Fibroblast of skin of abdomen (primary cell): Measurements from ENCODE around the gene PRKG1.
A peak's percentile ranks its signal among the peaks of the same experiment; 100 is the strongest.

Experiments
- DNase-seq: peaks from one replicate; pipeline ENCODE4 v3.0.0-alpha.2; 2013

The PRKG1 gene

GRCh38 chr10:51956822-51957221 lies 882.5 kb downstream of the PRKG1 start:
- no peak for DNase-seq

GRCh38 chr10:51960494-51960895 lies 886.2 kb downstream of the PRKG1 start:
- peak; percentile 76 for DNase-seq

- DNase-seq = no peak
These were observed 887.1 kb downstream of the PRKG1 start for GRCh38 chr10:51961401-51961800.

GRCh38 chr10:51964630-51965029 lies 890.3 kb downstream of the PRKG1 start:
- DNase-seq = no peak

- no peak for DNase-seq
These were observed 891.2 kb downstream of the PRKG1 start for GRCh38 chr10:51965451-51965850.

- DNase-seq = no peak
These were observed 898.6 kb downstream of the PRKG1 start for GRCh38 chr10:51972733-51973346.

GRCh38 chr10:51980752-51981151 lies 906.5 kb downstream of the PRKG1 start:
- DNase-seq = no peak

GRCh38 chr10:51981731-51982130 lies 907.4 kb downstream of the PRKG1 start:
- DNase-seq = no peak

- DNase-seq = no peak
These were observed 909.2 kb downstream of the PRKG1 start for GRCh38 chr10:51983481-51983880.

GRCh38 chr10:51985336-51985735 lies 911.0 kb downstream of the PRKG1 start:
- DNase-seq = no peak

- no peak for DNase-seq
These were observed 912.2 kb downstream of the PRKG1 start for GRCh38 chr10:51986516-51986915.

- no peak for DNase-seq
These were observed 919.2 kb downstream of the PRKG1 start for GRCh38 chr10:51993475-51993874.

- DNase-seq = peak; percentile 4
These were observed 924.8 kb downstream of the PRKG1 start for GRCh38 chr10:51999096-51999495.

GRCh38 chr10:52004342-52004949 lies 930.2 kb downstream of the PRKG1 start:
- peak; percentile 57 for DNase-seq

- DNase-seq = no peak
These were observed 932.8 kb downstream of the PRKG1 start for GRCh38 chr10:52007091-52007490.

GRCh38 chr10:52011118-52011517 lies 936.8 kb downstream of the PRKG1 start:
- DNase-seq = peak; percentile 67

GRCh38 chr10:52019077-52019555 lies 944.8 kb downstream of the PRKG1 start:
- DNase-seq = no peak

GRCh38 chr10:52019656-52020055 lies 945.4 kb downstream of the PRKG1 start:
- no peak for DNase-seq

GRCh38 chr10:52020173-52020572 lies 945.9 kb downstream of the PRKG1 start:
- DNase-seq = no peak

- no peak for DNase-seq
These were observed 946.4 kb downstream of the PRKG1 start for GRCh38 chr10:52020702-52021101.

GRCh38 chr10:52027055-52027705 lies 952.9 kb downstream of the PRKG1 start:
- peak; percentile 60 for DNase-seq

GRCh38 chr10:52028523-52028858 lies 954.2 kb downstream of the PRKG1 start:
- DNase-seq = no peak

GRCh38 chr10:52029628-52030027 lies 955.3 kb downstream of the PRKG1 start:
- DNase-seq = no peak
